GM12878 (cell line): Measurements from ENCODE around the gene SENP6.

Experiments
- BCL3 ChIP-seq: IDR thresholded peaks from 2 replicates; pipeline ENCODE4 v1.6.1; 2011; ENCODE audit warnings: borderline replicate concordance, low read depth, mild to moderate bottlenecking, moderate library complexity, low read length; ENCODE audit not compliant: insufficient read depth, poor library complexity, severe bottlenecking
- CREB1 ChIP-seq: IDR thresholded peaks from 2 replicates; pipeline ENCODE4 v1.6.1; 2012; ENCODE audit warnings: low read depth, mild to moderate bottlenecking, inconsistent platforms
- CREM ChIP-seq: IDR thresholded peaks from 2 replicates; pipeline ENCODE4 v1.6.1; 2014; ENCODE audit warnings: antibody characterized with exemption, low read depth
- CTCF ChIP-seq, 3 experiments: IDR thresholded peaks in 2 of 3; conservative IDR thresholded peaks in 1 of 3; 2 replicates each; pipeline ENCODE4 v1.5.1; 2011; ENCODE audit warnings: low read depth in 3 of 3, low read length in 3 of 3, mild to moderate bottlenecking in 3 of 3, control low read depth in 2 of 3, moderate library complexity in 2 of 3, inconsistent platforms in 1 of 3, mixed read lengths in 1 of 3; ENCODE audit not compliant: control insufficient read depth in 2 of 3, insufficient read depth in 1 of 3; ENCODE audit errors: extremely low read depth in 1 of 3
- FOS ChIP-seq: IDR thresholded peaks from 3 replicates; pipeline ENCODE4 v1.6.1; 2011; ENCODE audit warnings: borderline replicate concordance; ENCODE audit not compliant: insufficient read length; ENCODE audit errors: extremely low read depth
- POLR2A ChIP-seq: IDR thresholded peaks from 2 replicates; pipeline ENCODE4 v1.6.1; 2011; ENCODE audit warnings: low read depth, mild to moderate bottlenecking, low read length
- POLR2AphosphoS5 ChIP-seq: IDR thresholded peaks from 2 replicates; pipeline ENCODE4 v1.6.1; 2011; ENCODE audit warnings: mild to moderate bottlenecking, low read length, inconsistent platforms
- STAT1 ChIP-seq: fragments of 450-650 bp; conservative IDR thresholded peaks from 2 replicates; pipeline ENCODE4 v1.6.1; 2014; ENCODE audit warnings: antibody characterized with exemption, mild to moderate bottlenecking

GRCh38 chr6:75759207-75759606, 157.5 kb downstream of the SENP6 start:
- TF ChIP-seq STAT1 (no peak), FOS (no peak), CREM (no peak), CTCF (IDR thresholded peaks at IDR 0.05 in 2 of 3, conservative IDR thresholded peaks at IDR 0.05 in 1 of 3; ENCODE audit: control insufficient read depth in 2 of 3, extremely low read depth in 1 of 3, insufficient read depth in 1 of 3, low read depth in 3 of 3, low read length in 3 of 3) (no peak), BCL3 (no peak), POLR2A (no peak), CREB1 (no peak), POLR2AphosphoS5 (no peak)
